Stimulated activated CD4-positive, alpha-beta T cell treated with anti-CD3 and anti-CD28 coated beads, Interleukin-15, amount 100 ng/mL, for 1 hour (primary cell): ENCODE data around the gene KRTAP10-1.
"Not testable (repeated sequence)": the region's sequence is repeated elsewhere in the genome, so short reads cannot be mapped to it uniquely, and the experiment has no call there.

Source experiments
- DNase-seq, 2 donors: peaks; one replicate each; pipeline ENCODE4 v3.0.0-alpha.2; 2020; ENCODE audit warnings: low read depth in 1 of 2, low spot score in 1 of 2

The KRTAP10-1 gene

DNA sequence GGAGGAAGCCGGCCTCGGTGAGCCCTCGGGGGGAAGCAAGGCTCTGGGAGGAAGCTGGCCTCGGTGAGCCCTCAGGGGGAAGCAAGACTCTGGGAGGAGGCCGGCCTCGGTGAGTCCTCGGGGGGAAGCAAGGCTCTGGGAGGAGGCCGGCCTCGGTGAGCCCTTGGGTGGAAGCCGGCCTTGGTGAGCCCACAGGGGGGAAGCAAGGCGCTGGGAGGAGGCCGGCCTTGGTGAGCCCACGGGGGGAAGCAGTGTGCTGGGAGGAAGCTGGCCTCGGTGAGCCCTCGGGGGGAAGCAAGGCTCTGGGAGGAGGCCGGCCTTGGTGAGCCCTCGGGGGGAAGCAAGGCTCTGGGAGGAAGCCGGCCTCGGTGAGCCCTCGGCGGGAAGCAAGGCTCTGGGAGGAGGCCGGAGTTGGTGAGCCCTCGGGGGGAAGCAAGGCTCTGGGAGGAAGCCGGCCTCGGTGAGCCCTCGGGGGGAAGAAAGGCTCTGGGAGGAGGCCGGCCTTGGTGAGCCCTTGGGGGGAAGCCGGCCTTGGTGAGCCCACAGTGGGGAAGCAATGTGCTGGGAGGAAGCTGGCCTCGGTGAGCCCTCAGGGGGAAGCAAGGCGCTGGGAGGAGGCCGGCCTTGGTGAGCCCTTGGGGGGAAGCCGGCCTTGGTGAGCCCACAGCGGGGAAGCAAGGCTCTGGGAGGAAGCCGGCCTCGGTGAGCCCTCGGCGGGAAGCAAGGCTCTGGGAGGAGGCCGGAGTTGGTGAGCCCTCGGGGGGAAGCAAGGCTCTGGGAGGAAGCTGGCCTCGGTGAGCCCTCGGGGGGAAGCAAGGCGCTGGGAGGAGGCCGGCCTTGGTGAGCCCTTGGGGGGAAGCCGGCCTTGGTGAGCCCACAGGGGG lies 36.7 kb downstream of the KRTAP10-1 start:
- DNase-seq = not testable (repeated sequence)

GRCh38 chr21:44502171-44502958 lies 37.6 kb downstream of the KRTAP10-1 start:
- no peak for DNase-seq

DNA sequence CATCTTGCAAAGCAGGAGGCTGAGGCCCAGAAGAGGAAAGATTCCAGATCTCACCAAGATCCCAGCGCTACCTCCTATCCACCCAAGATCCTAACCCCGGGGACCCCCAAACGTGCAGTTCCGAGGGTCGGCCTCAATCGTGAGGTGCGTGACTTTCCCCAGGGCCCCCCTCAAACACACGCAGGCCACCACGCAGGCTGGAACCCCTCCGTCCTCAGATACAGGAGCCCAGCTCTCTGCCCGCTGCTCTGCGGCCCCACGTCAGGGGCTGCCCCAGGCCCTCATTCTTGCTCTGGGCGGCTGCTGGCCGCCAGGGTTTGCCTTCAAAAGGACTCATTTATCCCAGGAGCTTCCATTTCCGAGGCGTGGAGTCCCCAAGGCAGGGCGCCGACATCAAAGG lies 39.9 kb downstream of the KRTAP10-1 start:
- DNase-seq = no peak

- DNase-seq = no peak
These were observed 40.4 kb downstream of the KRTAP10-1 start for GRCh38 chr21:44499631-44500030.

DNA sequence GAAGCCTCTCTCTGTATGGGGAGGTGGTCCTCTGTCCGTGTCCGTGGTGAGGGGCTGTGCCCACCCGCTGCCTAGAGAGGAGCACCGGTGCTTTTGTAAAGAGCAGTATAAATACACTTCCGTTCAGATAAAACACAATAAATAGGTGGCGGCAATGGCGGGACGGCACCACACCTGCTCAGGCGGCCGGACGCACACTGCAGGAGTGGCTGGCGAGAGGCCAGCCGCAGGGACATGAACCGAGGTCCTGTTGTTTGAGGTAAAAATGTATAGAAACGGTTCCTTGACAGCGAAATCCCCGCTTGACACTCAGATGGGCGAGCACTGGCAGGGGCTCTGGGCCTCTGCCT lies 40.8 kb downstream of the KRTAP10-1 start:
- no peak for DNase-seq

GRCh38 chr21:44498280-44499210 lies 41.5 kb downstream of the KRTAP10-1 start:
- no peak for DNase-seq

- DNase-seq = no peak
These were observed 42.3 kb downstream of the KRTAP10-1 start for GRCh38 chr21:44497703-44498126.

GRCh38 chr21:44496564-44497550 lies 43.1 kb downstream of the KRTAP10-1 start:
- no peak for DNase-seq

DNA sequence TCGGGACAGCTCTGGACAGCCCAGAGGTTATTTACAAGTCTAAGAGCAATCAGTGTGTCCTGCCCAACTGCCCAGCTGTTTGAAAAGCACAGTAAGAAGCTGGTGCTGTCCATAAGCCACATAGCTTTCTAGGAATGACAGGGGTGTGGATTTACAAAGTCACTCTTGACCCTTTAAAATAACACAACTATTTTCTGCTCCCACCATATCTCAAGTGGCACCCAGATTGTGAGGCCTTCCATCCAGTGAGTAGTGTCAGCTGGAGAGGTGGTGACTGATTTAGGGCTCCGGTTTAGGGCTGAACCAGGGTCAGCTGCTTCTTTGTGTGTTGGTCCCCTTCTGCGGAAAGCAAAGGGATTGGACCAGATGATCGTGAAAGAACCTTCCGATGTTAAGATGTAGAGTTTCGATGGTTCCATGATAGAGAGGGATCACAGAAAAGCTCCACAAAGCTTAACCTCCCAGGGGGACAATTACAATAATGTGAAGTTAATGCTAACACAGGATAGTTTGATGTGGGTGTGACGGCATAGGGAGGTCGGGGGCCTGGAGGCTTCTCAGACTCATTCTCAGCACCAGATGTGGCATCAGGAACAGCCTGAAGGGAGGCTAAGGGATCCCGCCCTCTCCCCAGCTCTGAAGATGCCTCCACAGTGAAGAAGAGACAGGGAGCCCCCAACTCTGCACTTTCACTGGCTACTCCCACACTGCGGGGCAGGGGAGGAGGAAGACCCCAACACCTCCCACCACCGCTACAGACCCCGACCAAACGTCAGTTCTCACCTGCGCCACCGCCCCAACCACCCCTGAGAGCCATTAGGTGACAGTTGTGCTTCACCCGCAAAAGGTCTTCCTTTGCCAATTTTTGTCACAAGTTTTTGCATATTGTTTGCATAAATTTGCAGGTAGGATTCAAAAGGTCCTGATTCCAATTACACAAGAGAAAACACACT lies 44.1 kb downstream of the KRTAP10-1 start:
- no peak for DNase-seq

DNA sequence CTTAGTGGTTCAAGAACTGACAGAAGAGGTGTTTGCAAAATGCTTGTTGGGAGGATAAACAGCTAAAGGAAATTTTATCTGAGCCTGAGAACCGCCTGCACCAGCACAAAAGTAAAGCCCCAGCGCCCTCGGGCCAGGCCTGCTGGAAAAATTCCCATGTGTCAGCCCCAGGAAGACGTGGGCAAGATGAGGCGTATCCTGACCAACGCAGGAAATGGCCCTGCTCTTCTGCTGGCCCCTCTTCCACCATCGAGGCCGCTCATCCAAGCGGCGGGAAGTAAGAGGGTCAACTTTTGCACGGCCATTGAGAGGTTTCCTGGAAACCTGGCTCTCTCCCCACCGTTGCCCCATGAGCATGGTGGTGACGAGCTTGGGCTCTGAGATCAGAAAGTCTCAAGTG lies 45.0 kb downstream of the KRTAP10-1 start:
- no peak for DNase-seq

DNA sequence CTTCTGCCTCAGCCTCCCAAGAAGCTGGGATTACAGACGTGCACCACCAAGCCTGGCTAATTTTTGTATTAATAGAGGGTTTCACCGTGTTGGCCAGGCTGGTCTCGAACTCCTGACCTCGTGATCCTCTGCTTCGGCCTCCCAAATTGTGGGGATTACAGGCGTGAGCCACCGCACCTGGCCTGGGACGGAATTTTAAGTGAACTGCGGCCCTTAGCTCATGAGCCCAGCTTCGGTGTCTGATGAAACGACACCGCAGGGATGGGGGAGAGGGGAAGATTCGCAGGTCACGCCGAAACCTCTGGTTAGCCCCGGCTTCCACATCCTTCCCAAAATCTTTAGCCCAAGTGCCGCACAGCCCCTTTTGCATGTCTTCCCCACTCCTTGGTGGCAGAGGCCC lies 45.6 kb downstream of the KRTAP10-1 start:
- DNase-seq = no peak

DNA sequence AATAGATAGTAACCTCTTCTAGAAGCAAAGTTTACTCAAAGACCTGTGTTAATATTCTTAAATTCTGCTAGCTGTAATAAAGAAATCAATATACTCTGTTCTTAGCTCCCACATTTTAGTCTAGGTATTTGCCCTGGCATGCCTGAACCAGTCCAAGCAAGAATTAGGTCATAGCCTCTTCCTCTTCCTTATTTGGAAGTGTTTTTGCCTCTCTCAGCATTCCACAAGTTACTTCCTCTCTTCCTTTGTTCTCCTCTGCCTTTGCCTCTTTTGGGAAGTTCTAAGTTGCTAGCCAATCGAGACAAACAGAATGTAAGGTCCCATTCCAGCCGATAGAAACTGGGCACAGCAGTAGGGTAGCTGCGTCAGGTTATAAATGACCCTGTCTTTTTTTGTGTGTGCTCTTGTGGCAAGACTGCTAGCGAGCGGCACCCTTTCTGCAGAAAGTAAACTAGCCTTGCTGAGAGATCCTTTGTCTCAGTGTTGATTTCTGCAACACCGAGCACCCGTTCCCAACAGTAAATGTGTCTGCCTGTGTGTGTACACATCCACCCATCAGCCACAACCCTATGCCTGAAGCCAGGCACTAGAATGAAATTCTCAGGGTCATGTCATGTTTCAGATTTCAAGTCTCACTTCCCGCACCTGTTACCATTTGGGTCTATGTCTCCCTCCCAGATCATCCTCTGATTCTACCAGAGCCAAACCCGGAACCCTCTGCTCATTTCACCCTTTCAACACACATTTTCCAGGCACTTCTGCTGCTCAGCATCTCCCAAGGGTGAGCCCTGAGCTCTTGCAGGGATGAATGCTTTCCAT lies 47.2 kb downstream of the KRTAP10-1 start:
- no peak for DNase-seq

- no peak for DNase-seq
These were observed 49.2 kb downstream of the KRTAP10-1 start for GRCh38 chr21:44490816-44491215.

DNA sequence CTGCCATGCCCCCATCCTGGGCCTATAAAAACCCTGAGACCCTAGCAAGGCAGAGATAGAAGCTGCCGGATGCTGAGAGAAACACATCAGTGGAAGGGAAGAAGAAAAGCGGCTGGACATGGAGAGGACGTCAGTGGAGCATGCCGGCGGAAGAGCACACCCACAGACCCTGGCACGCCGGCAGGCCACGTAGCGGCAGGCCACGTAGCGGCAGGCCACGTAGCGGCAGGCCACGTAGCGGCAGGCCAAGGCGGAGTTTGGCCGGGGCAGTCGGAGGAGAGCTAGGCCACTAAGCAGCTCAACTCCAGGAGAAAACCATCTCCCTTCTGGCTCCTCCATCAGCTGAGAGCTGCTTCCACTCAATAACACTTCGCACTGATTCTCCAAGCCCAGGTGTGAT lies 49.6 kb downstream of the KRTAP10-1 start:
- DNase-seq = no peak

GRCh38 chr21:44489962-44490361 lies 50.0 kb downstream of the KRTAP10-1 start:
- DNase-seq = no peak
